Measurements from ENCODE around the gene CUX1.
"Not testable (repeated sequence)": the region's sequence is repeated elsewhere in the genome, so short reads cannot be mapped to it uniquely, and the experiment has no call there.

Gene CUX1

DNA sequence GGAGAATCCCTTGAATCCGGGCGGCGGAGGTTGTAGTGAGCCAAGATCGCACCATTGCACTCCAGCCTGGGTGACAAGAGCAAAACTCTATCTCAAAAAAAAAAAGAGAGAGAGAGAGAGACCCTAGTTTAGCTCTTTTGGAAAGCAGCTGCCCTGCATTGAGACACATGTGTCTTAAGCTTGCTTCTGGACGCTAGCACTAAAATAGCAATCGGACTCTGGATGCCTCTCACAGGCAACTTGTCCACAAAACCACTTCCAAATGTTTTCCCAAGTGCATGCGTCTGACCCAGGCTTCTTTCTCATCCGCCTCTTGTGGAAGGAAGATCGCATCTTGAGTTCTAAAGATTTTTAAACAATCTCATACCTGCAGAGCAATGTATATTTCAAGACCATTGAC lies 182.7 kb downstream of the CUX1 start:
- no peak overlapping the region for H3K27ac ChIP-seq (ENCODE audit: low read length)
- H3K27me3 ChIP-seq (ENCODE audit: low read depth, low read length): no peaks in the 10 kb centered on the region

DNA sequence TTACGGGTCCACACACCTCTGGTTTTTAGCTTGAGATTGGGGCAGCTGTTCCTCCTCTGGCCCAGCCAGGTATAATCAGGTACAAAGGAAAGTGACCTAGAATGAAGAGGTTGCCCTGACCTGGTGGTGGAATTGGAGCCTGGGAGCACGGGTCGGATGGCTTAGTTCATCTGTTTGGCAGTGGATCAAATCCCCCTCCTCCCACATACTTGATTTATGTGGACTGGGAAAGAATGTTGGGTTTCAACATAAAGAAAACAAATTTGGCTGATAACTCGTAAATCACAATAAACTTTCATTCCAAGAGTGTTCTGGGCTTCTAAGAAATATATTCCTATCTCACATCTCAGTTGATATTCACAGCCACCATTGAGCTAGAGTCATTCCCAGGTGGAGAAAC lies 186.8 kb downstream of the CUX1 start:
- H3K27ac ChIP-seq (ENCODE audit: low read length): no peak overlapping the region

More for the DNA sequence above, 182.7 kb downstream of the CUX1 start:
- Histone ChIP-seq H3K36me3 (ENCODE audit: control insufficient read depth in 1 of 2, insufficient read depth in 2 of 2, low read length in 2 of 2) (no peaks in the 10 kb centered on the region), H3K4me1 (ENCODE audit: control insufficient read depth in 1 of 2, insufficient read depth in 2 of 2, low read length in 2 of 2) (peaks cover 0 to 3% of the 10 kb centered on the region in 2 donors), H3K9me3 (ENCODE audit: control insufficient read depth in 1 of 2, low read length in 2 of 2) (no peaks in the 10 kb centered on the region), H3K4me3 (ENCODE audit: low read depth in 1 of 2, low read length in 2 of 2) (no peak overlapping the region)

DNA sequence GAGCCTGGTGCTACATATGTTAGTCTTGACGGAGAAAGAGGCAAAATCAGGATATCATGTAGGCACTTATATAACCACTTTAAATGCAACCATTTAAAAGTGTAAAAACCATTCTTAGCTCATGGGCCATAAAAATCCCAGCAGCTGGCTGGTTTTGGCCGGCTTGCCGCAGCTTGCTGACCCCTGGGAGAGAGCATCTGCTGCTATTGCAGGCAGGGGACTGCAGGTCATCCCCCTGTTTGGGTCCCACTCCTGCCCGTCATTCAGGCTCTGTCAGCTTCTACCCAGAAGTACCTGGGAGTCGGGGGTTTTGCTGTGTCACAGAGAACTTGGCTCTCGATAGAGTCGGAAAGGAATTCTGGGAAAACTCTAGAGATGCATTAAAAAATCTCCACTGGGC lies 187.4 kb downstream of the CUX1 start:
- no peaks in the 10 kb centered on the region for H3K4me1 ChIP-seq (ENCODE audit: control insufficient read depth in 1 of 2, insufficient read depth in 2 of 2, low read length in 2 of 2)
- H3K9me3 ChIP-seq (ENCODE audit: control insufficient read depth in 1 of 2, low read length in 2 of 2): no peaks in the 10 kb centered on the region
- H3K4me3 ChIP-seq (ENCODE audit: low read depth in 1 of 2, low read length in 2 of 2): no peak overlapping the region
- no peaks in the 10 kb centered on the region for H3K36me3 ChIP-seq (ENCODE audit: control insufficient read depth in 1 of 2, insufficient read depth in 2 of 2, low read length in 2 of 2)
- no peak overlapping the region for H3K27ac ChIP-seq (ENCODE audit: low read length)
- H3K27me3 ChIP-seq (ENCODE audit: low read depth, low read length): no peaks in the 10 kb centered on the region

More for the DNA sequence above, 186.8 kb downstream of the CUX1 start:
- Histone ChIP-seq H3K36me3 (ENCODE audit: control insufficient read depth in 1 of 2, insufficient read depth in 2 of 2, low read length in 2 of 2) (no peaks in the 10 kb centered on the region), H3K9me3 (ENCODE audit: control insufficient read depth in 1 of 2, low read length in 2 of 2) (no peaks in the 10 kb centered on the region), H3K27me3 (ENCODE audit: low read depth, low read length) (no peaks in the 10 kb centered on the region), H3K4me3 (ENCODE audit: low read depth in 1 of 2, low read length in 2 of 2) (no peak overlapping the region), H3K4me1 (ENCODE audit: control insufficient read depth in 1 of 2, insufficient read depth in 2 of 2, low read length in 2 of 2) (no peaks in the 10 kb centered on the region)

DNA sequence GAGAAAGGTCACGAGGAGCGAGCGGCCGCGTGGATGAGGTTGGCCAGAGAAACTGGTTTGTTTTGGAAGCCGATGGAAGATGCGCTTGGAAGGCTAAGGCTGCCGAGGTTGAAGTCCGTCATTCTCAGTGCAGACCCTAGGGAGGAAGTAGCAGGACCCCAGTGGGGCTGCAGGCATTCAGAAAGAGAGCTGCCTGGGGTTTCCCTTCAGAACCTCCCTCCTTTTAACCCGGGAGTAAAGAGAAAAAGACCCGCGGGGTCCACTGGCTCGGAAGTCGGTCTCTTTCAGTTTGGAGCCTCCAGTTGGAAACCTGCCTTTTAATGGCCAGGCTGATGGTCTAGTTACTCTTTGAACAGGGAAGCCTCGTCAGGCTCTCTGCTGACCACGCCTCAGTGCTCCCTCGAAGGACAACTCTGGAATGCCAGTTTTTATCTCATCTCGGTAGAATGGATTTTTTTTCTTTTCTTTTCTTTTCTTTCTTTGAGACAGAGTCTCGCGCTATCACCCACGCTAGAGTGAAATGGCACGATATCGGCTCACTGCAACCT lies 188.6 kb downstream of the CUX1 start:
- H3K27me3 ChIP-seq (ENCODE audit: low read depth, low read length): no peaks in the 10 kb centered on the region
- no peaks in the 10 kb centered on the region for H3K9me3 ChIP-seq (ENCODE audit: control insufficient read depth in 1 of 2, low read length in 2 of 2)
- no peak overlapping the region for H3K27ac ChIP-seq (ENCODE audit: low read length)
- H3K36me3 ChIP-seq (ENCODE audit: control insufficient read depth in 1 of 2, insufficient read depth in 2 of 2, low read length in 2 of 2): no peaks in the 10 kb centered on the region
- no peak overlapping the region for H3K4me3 ChIP-seq (ENCODE audit: low read depth in 1 of 2, low read length in 2 of 2)
- H3K4me1 ChIP-seq (ENCODE audit: control insufficient read depth in 1 of 2, insufficient read depth in 2 of 2, low read length in 2 of 2): no peaks in the 10 kb centered on the region

DNA sequence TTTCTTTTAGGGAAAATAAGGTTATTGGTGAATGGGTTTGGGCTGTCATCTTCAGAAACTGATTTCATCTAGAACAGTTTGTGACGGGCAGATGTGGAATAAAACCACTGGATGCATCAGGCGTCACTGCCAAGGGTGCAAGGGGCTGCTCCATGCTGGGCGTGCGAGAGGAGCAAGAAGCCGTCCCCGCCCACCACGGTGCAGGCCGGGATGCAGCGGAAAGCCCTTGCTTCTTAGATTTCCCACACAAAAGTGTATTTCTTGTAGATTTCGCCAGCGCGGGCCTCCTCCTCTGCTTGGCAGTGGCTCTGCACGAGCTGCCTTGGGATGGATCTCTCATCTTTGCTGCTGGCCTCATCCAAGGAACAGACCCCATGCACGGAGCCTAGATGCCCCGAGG lies 189.3 kb downstream of the CUX1 start:
- Histone ChIP-seq H3K36me3 (ENCODE audit: control insufficient read depth in 1 of 2, insufficient read depth in 2 of 2, low read length in 2 of 2) (no peaks in the 10 kb centered on the region), H3K27ac (ENCODE audit: low read length) (no peak overlapping the region), H3K4me3 (ENCODE audit: low read depth in 1 of 2, low read length in 2 of 2) (no peak overlapping the region), H3K4me1 (ENCODE audit: control insufficient read depth in 1 of 2, insufficient read depth in 2 of 2, low read length in 2 of 2) (no peaks in the 10 kb centered on the region), H3K27me3 (ENCODE audit: low read depth, low read length) (no peaks in the 10 kb centered on the region), H3K9me3 (ENCODE audit: control insufficient read depth in 1 of 2, low read length in 2 of 2) (no peaks in the 10 kb centered on the region)

DNA sequence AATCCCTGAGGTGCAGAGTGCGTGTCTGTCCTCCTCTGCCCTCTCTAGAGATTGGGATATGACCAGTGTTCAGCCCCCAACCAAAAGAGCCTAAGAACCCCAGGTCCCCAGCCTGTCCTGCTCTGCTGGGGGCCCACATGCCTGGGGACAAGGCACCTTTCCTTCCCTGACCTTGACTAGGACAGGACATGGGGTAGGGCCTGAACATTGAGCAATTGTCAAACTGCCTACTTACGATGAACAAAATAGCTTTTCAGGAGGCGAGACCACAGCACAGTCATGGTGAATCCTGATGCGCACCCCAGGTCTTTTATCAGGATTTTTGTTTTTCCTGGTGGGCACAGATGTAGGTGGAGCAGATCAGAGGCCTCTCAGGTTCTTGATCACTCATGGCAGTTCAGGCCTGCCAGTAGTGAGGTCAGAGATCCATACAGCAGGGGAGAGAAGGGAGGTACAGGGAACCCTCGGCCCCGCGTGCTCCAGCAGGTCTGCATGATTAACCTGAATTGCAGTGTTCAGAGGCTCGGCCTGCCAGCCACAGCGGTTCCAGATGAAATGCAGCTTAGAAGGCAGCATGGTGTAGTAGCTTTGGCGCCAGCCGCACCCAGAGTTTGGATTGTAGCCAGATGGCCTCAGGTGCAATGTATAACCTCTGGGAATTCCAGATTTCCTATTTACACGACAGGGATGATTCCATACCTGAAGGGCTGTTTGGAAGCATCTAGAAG lies 191.3 kb downstream of the CUX1 start:
- no peak overlapping the region for H3K27ac ChIP-seq (ENCODE audit: low read length)
- H3K9me3 ChIP-seq (ENCODE audit: control insufficient read depth in 1 of 2, low read length in 2 of 2): no peaks in the 10 kb centered on the region
- no peaks in the 10 kb centered on the region for H3K27me3 ChIP-seq (ENCODE audit: low read depth, low read length)
- no peak overlapping the region for H3K4me3 ChIP-seq (ENCODE audit: low read depth in 1 of 2, low read length in 2 of 2)
- H3K4me1 ChIP-seq (ENCODE audit: control insufficient read depth in 1 of 2, insufficient read depth in 2 of 2, low read length in 2 of 2): no peaks in the 10 kb centered on the region
- no peaks in the 10 kb centered on the region for H3K36me3 ChIP-seq (ENCODE audit: control insufficient read depth in 1 of 2, insufficient read depth in 2 of 2, low read length in 2 of 2)

DNA sequence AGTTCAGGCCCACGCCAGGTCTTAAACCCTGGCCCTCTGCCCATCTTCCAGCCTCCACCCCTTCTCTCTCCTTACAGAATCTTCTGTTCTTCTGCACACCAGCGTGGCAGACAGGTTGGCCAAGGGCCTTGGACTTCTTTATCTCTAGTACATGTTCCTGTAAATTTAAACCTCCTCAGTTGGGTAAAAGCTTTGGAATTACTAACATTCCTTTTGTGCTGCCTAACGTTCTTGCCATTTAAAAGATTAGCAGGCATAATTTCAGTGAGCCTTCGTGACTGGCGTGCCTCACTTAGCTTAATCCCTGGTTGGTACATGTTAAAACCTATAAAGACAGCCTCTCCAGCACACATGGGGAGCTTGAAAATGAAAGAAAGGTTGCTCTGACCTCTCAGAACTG lies 192.2 kb downstream of the CUX1 start:
- no peaks in the 10 kb centered on the region for H3K27me3 ChIP-seq (ENCODE audit: low read depth, low read length)
- H3K36me3 ChIP-seq (ENCODE audit: control insufficient read depth in 1 of 2, insufficient read depth in 2 of 2, low read length in 2 of 2): no peaks in the 10 kb centered on the region
- no peak overlapping the region for H3K27ac ChIP-seq (ENCODE audit: low read length)
- H3K4me1 ChIP-seq (ENCODE audit: control insufficient read depth in 1 of 2, insufficient read depth in 2 of 2, low read length in 2 of 2): no peaks in the 10 kb centered on the region
- no peak overlapping the region for H3K4me3 ChIP-seq (ENCODE audit: low read depth in 1 of 2, low read length in 2 of 2)
- H3K9me3 ChIP-seq (ENCODE audit: control insufficient read depth in 1 of 2, low read length in 2 of 2): no peaks in the 10 kb centered on the region

DNA sequence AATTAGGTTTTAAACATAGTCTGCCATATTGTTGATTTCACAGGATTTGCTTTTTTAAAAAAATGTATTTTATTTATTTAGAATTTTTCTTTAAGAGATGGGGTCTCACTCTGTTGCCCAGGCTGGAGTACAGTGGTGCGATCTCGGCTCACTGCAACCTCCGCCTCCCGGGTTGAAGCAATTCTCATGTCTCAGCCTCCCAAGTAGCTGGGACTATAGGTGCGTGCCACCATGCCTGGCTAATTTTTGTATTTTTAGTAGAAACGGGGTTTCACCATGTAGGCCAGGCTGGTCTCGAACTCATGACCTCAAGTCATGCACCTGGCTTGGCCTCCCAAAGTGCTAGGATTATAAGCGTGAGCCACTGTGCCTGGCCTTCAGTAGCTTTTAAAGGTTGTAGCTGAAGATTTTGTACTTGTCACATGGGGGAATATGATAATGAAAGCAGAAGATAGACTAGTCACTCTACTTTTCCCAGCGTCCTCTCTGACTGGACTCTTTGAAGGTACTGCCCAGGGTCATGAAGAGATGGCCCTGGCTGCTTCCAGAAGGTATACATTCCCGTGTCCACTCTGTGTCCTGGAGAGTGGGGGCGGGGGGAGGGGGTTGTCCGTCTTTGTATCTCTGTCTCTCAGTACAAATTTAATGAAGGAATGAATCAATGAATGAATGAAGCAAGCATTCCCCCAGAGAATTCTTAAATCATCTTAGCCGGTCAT lies 194.8 kb downstream of the CUX1 start:
- not testable (repeated sequence) for H3K9me3 ChIP-seq (ENCODE audit: control insufficient read depth in 1 of 2, low read length in 2 of 2); H3K36me3 ChIP-seq (ENCODE audit: control insufficient read depth in 1 of 2, insufficient read depth in 2 of 2, low read length in 2 of 2); H3K27ac ChIP-seq (ENCODE audit: low read length); H3K4me3 ChIP-seq (ENCODE audit: low read depth in 1 of 2, low read length in 2 of 2); H3K4me1 ChIP-seq (ENCODE audit: control insufficient read depth in 1 of 2, insufficient read depth in 2 of 2, low read length in 2 of 2); H3K27me3 ChIP-seq (ENCODE audit: low read depth, low read length)

DNA sequence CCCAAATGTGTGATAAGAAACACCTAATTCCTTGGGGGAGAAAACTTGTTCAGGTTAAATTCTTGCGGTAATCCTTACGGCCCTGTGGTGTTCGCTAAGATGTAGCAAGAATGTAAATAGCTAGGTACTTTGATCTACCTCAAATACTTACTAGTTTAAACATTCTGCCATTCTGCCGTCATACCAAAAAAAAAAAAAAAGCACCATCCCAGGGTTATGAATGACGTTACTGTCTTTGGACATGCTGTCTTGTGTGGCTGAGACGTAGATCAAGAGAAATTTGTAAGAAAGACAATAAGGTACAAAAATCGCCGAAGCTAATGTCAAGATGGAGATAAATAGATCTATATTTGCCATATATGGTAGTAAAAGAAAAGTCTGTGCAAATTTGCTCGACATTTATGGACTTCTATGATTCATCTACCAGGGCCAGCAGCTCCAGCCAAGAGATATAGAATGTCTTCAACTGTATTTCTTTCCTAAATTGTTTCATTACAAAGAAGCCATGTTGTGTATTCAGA lies 195.6 kb downstream of the CUX1 start:
- Histone ChIP-seq H3K4me1 (ENCODE audit: control insufficient read depth in 1 of 2, insufficient read depth in 2 of 2, low read length in 2 of 2) (no peaks in the 10 kb centered on the region), H3K9me3 (ENCODE audit: control insufficient read depth in 1 of 2, low read length in 2 of 2) (no peaks in the 10 kb centered on the region), H3K36me3 (ENCODE audit: control insufficient read depth in 1 of 2, insufficient read depth in 2 of 2, low read length in 2 of 2) (no peaks in the 10 kb centered on the region), H3K4me3 (ENCODE audit: low read depth in 1 of 2, low read length in 2 of 2) (no peak overlapping the region), H3K27me3 (ENCODE audit: low read depth, low read length) (no peaks in the 10 kb centered on the region), H3K27ac (ENCODE audit: low read length) (no peak overlapping the region)

DNA sequence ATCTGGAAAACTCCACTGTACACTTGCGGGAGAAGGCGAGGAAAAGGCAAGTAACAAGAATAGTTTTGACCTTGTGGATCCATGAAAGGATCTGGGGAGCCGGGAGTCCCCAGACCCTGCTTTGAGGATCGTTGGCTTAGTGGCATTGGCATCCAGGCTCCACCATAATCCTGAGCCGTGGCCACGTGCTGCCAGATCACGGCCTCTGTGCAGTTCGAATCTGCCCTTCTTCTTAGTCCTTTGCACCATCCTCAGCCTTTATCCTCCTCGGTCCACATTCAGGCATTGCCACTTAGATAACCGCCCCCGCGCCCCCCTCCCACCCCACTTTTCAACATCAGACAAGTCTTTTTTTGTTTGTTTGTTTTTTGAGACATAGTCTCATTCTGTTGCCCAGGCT lies 201.4 kb downstream of the CUX1 start:
- Histone ChIP-seq H3K9me3 (ENCODE audit: control insufficient read depth in 1 of 2, low read length in 2 of 2) (no peaks in the 10 kb centered on the region), H3K36me3 (ENCODE audit: control insufficient read depth in 1 of 2, insufficient read depth in 2 of 2, low read length in 2 of 2) (no peaks in the 10 kb centered on the region)

DNA sequence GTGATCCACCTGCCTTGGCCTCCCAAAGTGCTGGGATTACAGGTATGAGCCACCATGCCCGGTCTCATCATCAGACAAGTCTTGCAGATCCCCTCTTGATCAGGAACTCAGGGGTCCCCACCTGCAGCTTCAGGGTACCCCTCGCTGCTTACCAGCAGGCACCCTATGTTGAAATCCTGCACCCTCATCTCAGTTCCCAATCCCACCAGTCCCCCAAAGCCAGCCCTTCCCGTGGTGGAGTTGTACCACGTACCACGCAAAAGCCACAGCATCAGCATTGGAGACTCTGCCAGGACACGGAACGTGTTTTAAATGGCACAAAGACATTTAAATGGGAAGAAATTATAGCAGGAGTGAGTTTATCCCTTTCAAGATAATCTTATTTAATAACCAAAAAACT lies 202.0 kb downstream of the CUX1 start:
- Histone ChIP-seq H3K4me3 (ENCODE audit: low read depth in 1 of 2, low read length in 2 of 2) (no peak overlapping the region), H3K4me1 (ENCODE audit: control insufficient read depth in 1 of 2, insufficient read depth in 2 of 2, low read length in 2 of 2) (peaks cover 0 to 5% of the 10 kb centered on the region in 2 donors), H3K9me3 (ENCODE audit: control insufficient read depth in 1 of 2, low read length in 2 of 2) (no peaks in the 10 kb centered on the region), H3K27me3 (ENCODE audit: low read depth, low read length) (no peaks in the 10 kb centered on the region), H3K36me3 (ENCODE audit: control insufficient read depth in 1 of 2, insufficient read depth in 2 of 2, low read length in 2 of 2) (no peaks in the 10 kb centered on the region), H3K27ac (ENCODE audit: low read length) (no peak overlapping the region)

More for the DNA sequence above, 201.4 kb downstream of the CUX1 start:
- Histone ChIP-seq H3K27ac (ENCODE audit: low read length) (no peak overlapping the region), H3K4me1 (ENCODE audit: control insufficient read depth in 1 of 2, insufficient read depth in 2 of 2, low read length in 2 of 2) (peaks cover 0 to 3% of the 10 kb centered on the region in 2 donors), H3K27me3 (ENCODE audit: low read depth, low read length) (no peaks in the 10 kb centered on the region), H3K4me3 (ENCODE audit: low read depth in 1 of 2, low read length in 2 of 2) (no peak overlapping the region)

Data from muscle layer of duodenum (tissue), 2 donors.